ENCODE results near the gene BTG1.

BTG1 gene

GRCh38 chr12:92133795-92134637 is 11.6 kb downstream of the BTG1 start:
- no peak for DNase-seq (ENCODE audit: low read depth)

- DNase-seq (ENCODE audit: low read depth) = no peak
Measured at GRCh38 chr12:92133171-92133570, 12.5 kb downstream of the BTG1 start.

GRCh38 chr12:92132288-92132687 is 13.4 kb downstream of the BTG1 start:
- no peak for DNase-seq (ENCODE audit: low read depth)

GRCh38 chr12:92130999-92131398 is 14.6 kb downstream of the BTG1 start:
- DNase-seq (ENCODE audit: low read depth) = no peak

- DNase-seq (ENCODE audit: low read depth) = no peak
Measured at GRCh38 chr12:92129609-92130008, 16.0 kb downstream of the BTG1 start.

GRCh38 chr12:92128612-92129011 is 17.0 kb downstream of the BTG1 start:
- DNase-seq (ENCODE audit: low read depth) = no peak

GRCh38 chr12:92124689-92125029 is 21.0 kb downstream of the BTG1 start:
- DNase-seq (ENCODE audit: low read depth) = no peak

DNA sequence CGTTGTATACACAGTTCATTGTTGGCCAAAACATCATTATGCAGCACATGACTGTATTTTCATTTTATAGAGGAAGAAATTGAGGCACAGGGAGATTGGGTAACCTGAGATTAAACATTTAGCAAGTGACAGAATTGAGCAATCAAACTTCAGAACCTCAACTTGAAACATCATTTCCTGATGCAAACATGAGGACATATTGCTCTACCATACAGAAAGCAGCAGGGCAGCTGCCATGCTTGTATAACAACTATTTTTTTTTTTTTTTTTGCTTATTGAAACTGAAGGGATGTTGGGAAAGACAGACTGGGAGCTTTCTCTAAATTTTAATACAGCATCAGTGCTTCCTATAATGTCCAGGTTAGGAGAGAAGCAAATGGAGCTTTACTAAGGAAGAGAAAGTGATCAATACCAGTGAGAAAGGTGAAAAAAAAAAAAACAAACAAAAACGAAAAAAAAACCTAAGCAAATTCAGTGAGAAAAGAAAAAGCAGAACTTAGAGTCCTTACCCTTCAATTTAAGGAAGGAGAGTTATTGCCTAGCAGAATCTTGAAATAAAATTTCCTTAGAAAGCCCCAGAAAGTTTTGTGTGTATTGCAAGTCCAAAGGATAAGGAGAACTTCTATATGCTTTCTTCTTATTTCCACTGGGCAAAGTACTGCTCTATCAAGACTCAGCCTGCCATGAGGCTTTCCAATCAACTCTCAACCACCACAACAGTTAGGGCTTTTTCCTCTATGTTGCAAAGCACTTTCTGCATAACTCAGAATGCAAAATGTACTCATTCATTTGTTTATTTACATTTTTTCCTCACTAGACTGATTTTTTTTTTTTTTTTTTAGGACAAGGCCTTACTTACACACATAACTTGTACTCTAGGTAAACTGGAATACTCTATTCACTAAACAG is 21.6 kb downstream of the BTG1 start:
- DNase-seq (ENCODE audit: low read depth) = no peak

GRCh38 chr12:92122941-92123779 is 22.5 kb downstream of the BTG1 start:
- DNase-seq (ENCODE audit: low read depth) = no peak

- DNase-seq (ENCODE audit: low read depth) = no peak
Measured at GRCh38 chr12:92121826-92122225, 23.8 kb downstream of the BTG1 start.

GRCh38 chr12:92118826-92119536 is 26.7 kb downstream of the BTG1 start:
- no peak for DNase-seq (ENCODE audit: low read depth)

DNA sequence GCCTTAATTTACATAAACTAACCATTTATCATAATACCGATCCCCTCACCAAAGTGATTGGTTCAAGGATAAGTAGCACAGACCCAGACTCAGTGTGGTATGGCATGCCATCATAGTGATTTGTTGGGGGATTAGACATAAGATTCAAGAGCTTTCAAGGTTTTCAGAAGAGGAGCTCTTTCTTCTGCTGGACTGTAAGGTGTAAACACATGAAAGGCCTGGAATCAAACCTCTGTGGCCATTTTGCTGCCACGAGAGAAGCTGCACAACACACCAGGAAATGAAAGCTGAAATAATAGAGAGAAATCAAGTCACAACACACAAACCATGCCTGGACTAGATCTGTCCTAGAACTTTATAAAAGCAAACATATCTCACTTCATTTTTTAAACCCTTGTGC is 30.8 kb downstream of the BTG1 start:
- DNase-seq (ENCODE audit: low read depth) = no peak

DNA sequence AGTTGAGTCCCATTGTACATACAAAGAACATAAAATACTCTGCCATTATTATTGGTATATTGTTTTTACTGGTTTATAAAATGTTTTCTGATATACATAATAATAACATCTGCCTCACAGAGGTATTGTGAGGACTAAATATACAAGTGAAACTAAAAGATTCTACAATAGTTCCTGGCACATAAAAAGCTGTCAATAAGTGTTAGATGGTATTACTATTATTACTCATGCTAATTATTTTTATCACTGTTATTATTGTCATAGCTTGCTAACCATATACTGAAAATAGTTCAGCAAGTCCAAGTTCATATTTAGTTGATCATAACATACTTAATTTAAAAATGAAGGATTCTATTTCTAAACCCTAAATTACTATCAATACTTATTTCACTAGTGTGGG is 34.4 kb downstream of the BTG1 start:
- no peak for DNase-seq (ENCODE audit: low read depth)

- DNase-seq (ENCODE audit: low read depth) = no peak
Measured at GRCh38 chr12:92110083-92110640, 35.5 kb downstream of the BTG1 start.

- no peak for DNase-seq (ENCODE audit: low read depth)
Measured at GRCh38 chr12:92109613-92110012, 36.0 kb downstream of the BTG1 start.

GRCh38 chr12:92108651-92109050 is 37.0 kb downstream of the BTG1 start:
- DNase-seq (ENCODE audit: low read depth) = peak; percentile 26

- no peak for DNase-seq (ENCODE audit: low read depth)
Measured at GRCh38 chr12:92107621-92108131, 38.0 kb downstream of the BTG1 start.

- no peak for DNase-seq (ENCODE audit: low read depth)
Measured at GRCh38 chr12:92107094-92107493, 38.6 kb downstream of the BTG1 start.

DNA sequence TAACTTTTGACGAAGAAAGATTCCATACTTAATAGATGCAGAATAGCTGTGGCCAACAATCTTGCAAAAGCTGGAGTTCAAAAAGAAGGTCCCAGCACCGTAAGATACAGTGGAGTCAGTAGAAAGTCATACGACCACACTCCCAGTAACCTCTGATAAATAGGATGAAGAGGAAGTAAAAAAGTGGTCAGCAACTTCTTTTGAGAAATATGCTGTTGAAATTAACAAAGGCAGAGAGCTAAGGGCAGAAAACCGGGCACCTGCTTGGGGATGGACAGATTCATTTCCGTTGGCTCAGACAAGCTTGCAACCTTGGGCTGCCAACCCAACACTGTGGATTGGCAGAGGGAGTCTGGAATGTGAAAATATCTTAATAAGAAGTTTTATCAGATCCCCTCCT is 40.0 kb downstream of the BTG1 start:
- no peak for DNase-seq (ENCODE audit: low read depth)

DNA sequence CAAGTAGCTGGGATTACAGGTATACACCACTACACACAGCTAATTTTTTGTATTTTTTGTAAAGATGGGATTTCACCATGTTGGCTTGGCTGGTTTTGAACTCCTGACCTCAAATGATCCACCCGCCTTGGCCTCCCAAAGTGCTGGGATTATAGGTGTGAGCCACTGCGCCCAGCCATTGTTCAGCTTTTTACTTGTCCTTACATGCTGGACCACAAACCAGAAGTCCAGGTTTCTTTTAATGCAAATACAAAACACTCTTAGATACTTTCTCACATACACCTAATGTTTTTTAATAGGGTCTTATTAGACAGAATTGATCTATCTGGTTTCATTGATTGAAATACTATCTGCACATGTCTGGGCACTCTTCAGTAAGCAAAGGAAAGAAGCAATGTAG is 40.5 kb downstream of the BTG1 start:
- DNase-seq (ENCODE audit: low read depth) = no peak

GRCh38 chr12:92102606-92103005 is 43.0 kb downstream of the BTG1 start:
- no peak for DNase-seq (ENCODE audit: low read depth)
